ENCODE data around the gene MTERF2. TPM values are rescaled to one million over a fixed set of nuclear protein-coding genes. Genes with fewer than 3 reads are reported as not detected.
A peak's percentile ranks its signal among the peaks of the same experiment; 100 is the strongest.

Gene MTERF2, protein sequence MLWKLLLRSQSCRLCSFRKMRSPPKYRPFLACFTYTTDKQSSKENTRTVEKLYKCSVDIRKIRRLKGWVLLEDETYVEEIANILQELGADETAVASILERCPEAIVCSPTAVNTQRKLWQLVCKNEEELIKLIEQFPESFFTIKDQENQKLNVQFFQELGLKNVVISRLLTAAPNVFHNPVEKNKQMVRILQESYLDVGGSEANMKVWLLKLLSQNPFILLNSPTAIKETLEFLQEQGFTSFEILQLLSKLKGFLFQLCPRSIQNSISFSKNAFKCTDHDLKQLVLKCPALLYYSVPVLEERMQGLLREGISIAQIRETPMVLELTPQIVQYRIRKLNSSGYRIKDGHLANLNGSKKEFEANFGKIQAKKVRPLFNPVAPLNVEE
- total RNA-seq (11.1 TPM), polyA plus RNA-seq (18.8 TPM)
- long read RNA-seq, donor 1, partial matches to known transcripts, result 0 of 1 reads
- long read RNA-seq, donor 1, other reads (novel, unspliced or antisense), result 0 of 1 reads
- long read RNA-seq, donor 2, result 0 reads
- long read RNA-seq, donor 3, transcript MTERF2-207 (2 exons, 3,235 nt), result major isoform, 6 of 9 reads
- long read RNA-seq, donor 3, partial matches to known transcripts, result 0 of 9 reads
- long read RNA-seq, donor 3, other reads (novel, unspliced or antisense), result 0 of 9 reads
- long read RNA-seq, donor 4, transcript MTERF2-207 (2 exons, 3,235 nt), result major isoform, 6 of 6 reads
- long read RNA-seq, donor 4, partial matches to known transcripts, result 0 of 6 reads
- long read RNA-seq, donor 4, other reads (novel, unspliced or antisense), result 0 of 6 reads
- long read RNA-seq, donor 5, transcript MTERF2-201 (3 exons, 1,790 nt), result major isoform, 7 of 16 reads
- long read RNA-seq, donor 5, transcript MTERF2-207 (2 exons, 3,235 nt), result minor isoform, 5 of 16 reads
- long read RNA-seq, donor 5, partial matches to known transcripts, result 0 of 16 reads
- long read RNA-seq, donor 5, other reads (novel, unspliced or antisense), result 0 of 16 reads
- long read RNA-seq, donor 6, partial matches to known transcripts, result 0 of 3 reads
- long read RNA-seq, donor 6, other reads (novel, unspliced or antisense), result 0 of 3 reads
- long read RNA-seq, donor 7, partial matches to known transcripts, result 0 of 7 reads
- long read RNA-seq, donor 7, other reads (novel, unspliced or antisense), result 0 of 7 reads
- long read RNA-seq, donor 8, partial matches to known transcripts, result 0 of 1 reads
- long read RNA-seq, donor 8, other reads (novel, unspliced or antisense), result 0 of 1 reads
- long read RNA-seq, donor 9, partial matches to known transcripts, result 0 of 4 reads
- long read RNA-seq, donor 9, other reads (novel, unspliced or antisense), result 0 of 4 reads
- long read RNA-seq, donor 10, partial matches to known transcripts, result 0 of 4 reads
- long read RNA-seq, donor 10, other reads (novel, unspliced or antisense), result 0 of 4 reads

DNA sequence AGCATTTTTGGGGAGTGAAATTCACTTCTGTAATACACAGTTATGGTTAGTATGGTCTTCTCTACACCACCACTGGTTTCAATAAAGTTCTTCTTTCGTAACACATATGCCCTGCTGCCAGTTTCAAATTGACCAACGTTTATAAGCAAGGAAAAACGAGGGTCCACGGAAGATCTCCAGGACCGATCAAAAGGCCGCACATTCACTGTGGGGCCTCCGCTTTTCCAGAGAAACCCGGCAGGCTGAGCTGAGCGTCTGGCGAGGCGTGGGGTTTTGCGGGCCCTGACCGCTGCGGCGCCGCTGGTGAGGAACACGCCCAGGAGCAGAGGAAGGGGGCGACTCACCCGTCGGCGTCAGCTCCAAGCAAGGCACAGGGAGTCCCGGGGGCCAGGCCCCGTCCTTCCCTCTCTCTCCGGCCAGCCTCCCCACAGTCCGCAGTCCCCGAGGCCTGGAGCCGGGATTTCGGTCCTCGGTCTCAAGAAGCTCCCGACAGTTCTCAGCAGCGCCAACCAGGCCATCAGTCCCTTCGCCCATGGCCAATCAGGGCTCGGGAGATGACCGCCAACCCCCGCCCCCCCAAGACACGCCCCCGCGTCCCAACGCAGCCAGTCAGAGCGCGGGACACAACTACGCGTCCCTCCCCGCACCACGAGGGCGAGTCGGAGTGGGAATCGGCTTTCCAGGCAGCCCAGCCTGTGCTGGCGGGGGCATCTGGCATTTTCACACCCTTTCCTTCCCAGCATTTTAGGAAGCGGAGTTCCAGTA, at the start of gene MTERF2:
MTERF2 (minus strand) TSS at position 522 of the 765 bp plus-strand sequence. CDS start 8,432 bp downstream, outside the sequence.
- peak within 1 kb of the TSS; percentile 55 to 74 for H3K27ac ChIP-seq (ENCODE audit: low read depth in 1 of 2, low read length in 1 of 2)
- H3K9me3 ChIP-seq (ENCODE audit: control insufficient read depth in 2 of 2, insufficient read depth in 1 of 2, low read length in 1 of 2), result no peaks in the 10 kb centered on the region
- H3K4me3 ChIP-seq (ENCODE audit: low read length in 2 of 2), result peak within 1 kb of the TSS; percentile 67 to 93
- under 1% methylated on average over 50 of the region's 50 CpGs for WGBS
- H3K4me1 ChIP-seq (ENCODE audit: control insufficient read depth in 2 of 2, insufficient read depth in 2 of 2, low read length in 2 of 2), result peaks cover 3 to 20% of the 10 kb centered on the region in 2 donors
- H3K36me3 ChIP-seq (ENCODE audit: control insufficient read depth in 2 of 2, insufficient read depth in 2 of 2, low read length in 1 of 2), result peaks cover 5 to 7% of the 10 kb centered on the region in 2 donors
- DNase-seq (ENCODE audit: low read depth in 6 of 9, low spot score in 9 of 9), result peak; percentile 48 to 86 (median 65)
- H3K27me3 ChIP-seq (ENCODE audit: control insufficient read depth in 2 of 2, insufficient read depth in 1 of 2, low read length in 1 of 2), result no peaks in the 10 kb centered on the region

DNA sequence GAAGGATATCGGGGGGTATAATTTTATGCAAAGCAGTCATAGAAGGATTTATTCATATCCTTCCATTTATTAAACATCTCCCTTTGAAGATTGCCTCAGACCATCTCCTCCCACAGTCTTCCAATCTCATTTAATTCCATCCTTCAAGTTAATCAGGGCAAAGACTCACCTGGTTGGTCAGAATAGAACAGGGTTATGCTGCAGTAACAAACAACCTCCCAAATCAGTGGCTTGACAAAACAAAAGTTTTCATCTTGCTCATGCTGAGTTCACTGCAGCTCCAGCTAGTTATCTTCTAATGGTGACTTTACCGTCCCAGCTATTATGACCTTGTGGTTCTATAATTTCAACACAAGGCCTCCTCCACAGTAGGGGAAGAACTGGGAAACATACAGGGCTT, 48.8 kb upstream of the MTERF2 start:
- peaks cover 10 to 11% of the 10 kb centered on the region in 2 donors for H3K4me1 ChIP-seq (ENCODE audit: control insufficient read depth in 2 of 2, insufficient read depth in 2 of 2, low read length in 2 of 2)
- no peaks in the 10 kb centered on the region for H3K36me3 ChIP-seq (ENCODE audit: control insufficient read depth in 2 of 2, insufficient read depth in 2 of 2, low read length in 1 of 2)
- H3K9me3 ChIP-seq (ENCODE audit: control insufficient read depth in 2 of 2, insufficient read depth in 1 of 2, low read length in 1 of 2), result no peaks in the 10 kb centered on the region
- no peak overlapping the region for H3K4me3 ChIP-seq (ENCODE audit: low read length in 2 of 2)
- no peaks in the 10 kb centered on the region for H3K27me3 ChIP-seq (ENCODE audit: control insufficient read depth in 2 of 2, insufficient read depth in 1 of 2, low read length in 1 of 2)
- H3K27ac ChIP-seq (ENCODE audit: low read depth in 1 of 2, low read length in 1 of 2), result no peak overlapping the region
- DNase-seq (ENCODE audit: low read depth in 6 of 9, low spot score in 9 of 9), result no peak
- 98% methylated on average over 2 of the region's 2 CpGs for WGBS

DNA sequence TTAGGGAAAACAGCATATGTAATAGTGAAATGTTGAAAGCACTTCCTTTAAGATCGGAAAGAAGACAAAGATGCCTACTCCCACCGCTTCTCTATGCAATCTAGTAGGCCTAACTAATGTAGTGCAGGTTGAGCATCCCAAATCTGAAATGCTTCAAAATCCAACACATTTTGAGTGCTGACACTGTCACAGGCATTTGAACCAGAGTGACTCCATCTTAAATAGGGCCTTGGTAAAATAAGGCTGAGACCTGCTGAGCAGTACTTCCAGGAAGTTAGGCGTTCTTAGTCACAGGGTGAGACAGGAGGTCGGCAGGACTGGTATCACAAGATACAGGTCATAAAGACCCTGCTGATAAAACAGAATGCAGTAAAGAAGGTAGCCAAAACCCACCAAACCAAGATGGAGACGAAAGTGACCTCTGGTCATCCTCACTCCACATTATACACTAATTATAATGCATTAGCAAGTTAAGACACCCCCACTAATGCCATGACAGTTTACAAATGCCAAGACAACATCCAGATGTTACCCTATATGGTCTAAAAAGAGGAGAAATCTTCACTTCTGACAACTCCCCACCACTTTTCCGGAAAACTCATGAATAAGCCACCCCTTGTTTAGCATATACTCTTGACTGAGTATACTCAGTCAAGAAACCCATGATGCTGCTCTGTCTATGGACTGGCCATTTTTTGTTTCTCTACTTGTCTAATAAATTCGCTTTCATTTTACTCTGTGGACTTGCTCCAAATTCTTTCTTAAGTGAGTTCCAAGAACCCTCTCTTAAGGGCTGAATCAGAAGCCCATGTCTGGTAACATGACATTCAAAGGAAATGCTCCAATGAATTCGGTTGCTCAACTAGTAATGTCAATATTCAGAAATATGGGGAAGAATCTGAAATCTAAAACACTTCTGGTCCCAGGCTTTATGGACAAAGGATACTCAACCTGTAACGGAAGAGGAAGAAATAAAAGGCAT, 47.1 kb upstream of the MTERF2 start:
- H3K9me3 ChIP-seq (ENCODE audit: control insufficient read depth in 2 of 2, insufficient read depth in 1 of 2, low read length in 1 of 2), result no peaks in the 10 kb centered on the region
- H3K27me3 ChIP-seq (ENCODE audit: control insufficient read depth in 2 of 2, insufficient read depth in 1 of 2, low read length in 1 of 2), result no peaks in the 10 kb centered on the region
- no peaks in the 10 kb centered on the region for H3K36me3 ChIP-seq (ENCODE audit: control insufficient read depth in 2 of 2, insufficient read depth in 2 of 2, low read length in 1 of 2)
- peaks cover 16% of the 10 kb centered on the region in 2 donors for H3K4me1 ChIP-seq (ENCODE audit: control insufficient read depth in 2 of 2, insufficient read depth in 2 of 2, low read length in 2 of 2)
- no peak overlapping the region for H3K4me3 ChIP-seq (ENCODE audit: low read length in 2 of 2)
- no peak for DNase-seq (ENCODE audit: low read depth in 6 of 9, low spot score in 9 of 9)
- 98% methylated on average over 9 of the region's 9 CpGs for WGBS
- H3K27ac ChIP-seq (ENCODE audit: low read depth in 1 of 2, low read length in 1 of 2), result no peak overlapping the region

DNA sequence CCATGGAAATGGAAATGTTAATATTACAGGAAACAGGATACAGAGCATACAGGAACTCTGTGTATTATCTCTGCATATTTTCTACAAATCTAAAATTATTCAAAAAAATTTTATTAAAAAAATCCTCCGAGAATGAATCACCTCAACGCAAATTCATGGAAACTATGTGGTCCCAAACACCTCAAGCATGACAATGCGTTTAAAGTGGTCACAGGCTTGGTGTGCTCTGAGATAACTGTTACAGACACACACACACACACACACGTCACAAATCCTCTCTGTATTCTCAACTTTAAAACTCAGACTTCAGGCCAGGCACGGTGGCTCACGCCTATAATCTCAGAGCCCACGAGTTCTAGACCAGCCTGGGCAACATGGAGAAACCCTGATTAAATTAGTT, 45.3 kb upstream of the MTERF2 start:
- WGBS, result 78% methylated on average over 7 of the region's 7 CpGs
- no peak overlapping the region for H3K4me3 ChIP-seq (ENCODE audit: low read length in 2 of 2)
- peaks cover 18% of the 10 kb centered on the region in 2 donors for H3K4me1 ChIP-seq (ENCODE audit: control insufficient read depth in 2 of 2, insufficient read depth in 2 of 2, low read length in 2 of 2)
- no peaks in the 10 kb centered on the region for H3K27me3 ChIP-seq (ENCODE audit: control insufficient read depth in 2 of 2, insufficient read depth in 1 of 2, low read length in 1 of 2)
- H3K36me3 ChIP-seq (ENCODE audit: control insufficient read depth in 2 of 2, insufficient read depth in 2 of 2, low read length in 1 of 2), result no peaks in the 10 kb centered on the region
- DNase-seq (ENCODE audit: low read depth in 6 of 9, low spot score in 9 of 9), result no peak
- H3K27ac ChIP-seq (ENCODE audit: low read depth in 1 of 2, low read length in 1 of 2), result no peak overlapping the region
- H3K9me3 ChIP-seq (ENCODE audit: control insufficient read depth in 2 of 2, insufficient read depth in 1 of 2, low read length in 1 of 2), result no peaks in the 10 kb centered on the region

DNA sequence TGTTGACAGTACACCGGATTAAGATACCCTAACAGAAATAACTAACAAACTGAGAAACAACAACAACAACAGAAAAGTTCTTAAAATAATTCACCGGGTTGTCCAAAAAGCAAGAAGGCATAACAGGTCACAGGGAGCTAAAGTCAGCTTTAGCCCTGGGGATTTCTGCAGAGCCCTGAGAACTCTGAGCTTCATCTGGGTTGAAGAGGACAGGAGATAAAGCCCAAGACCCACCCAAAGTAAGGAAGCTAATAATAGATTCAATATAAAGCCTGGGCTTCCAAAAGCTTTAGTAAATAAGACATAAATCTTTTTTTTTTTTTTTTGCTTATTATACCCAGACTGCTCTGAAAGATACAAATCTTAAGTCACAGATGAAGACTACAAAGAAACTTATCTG, 44.1 kb upstream of the MTERF2 start:
- peaks cover 20 to 23% of the 10 kb centered on the region in 2 donors for H3K4me1 ChIP-seq (ENCODE audit: control insufficient read depth in 2 of 2, insufficient read depth in 2 of 2, low read length in 2 of 2)
- H3K36me3 ChIP-seq (ENCODE audit: control insufficient read depth in 2 of 2, insufficient read depth in 2 of 2, low read length in 1 of 2), result no peaks in the 10 kb centered on the region
- no peaks in the 10 kb centered on the region for H3K9me3 ChIP-seq (ENCODE audit: control insufficient read depth in 2 of 2, insufficient read depth in 1 of 2, low read length in 1 of 2)
- peak overlapping the region in 1 of 2 donors; percentile 80 for H3K27ac ChIP-seq (ENCODE audit: low read depth in 1 of 2, low read length in 1 of 2)
- WGBS, result 96% methylated on average over 2 of the region's 2 CpGs
- DNase-seq (ENCODE audit: low read depth in 6 of 9, low spot score in 9 of 9), result no peak
- H3K4me3 ChIP-seq (ENCODE audit: low read length in 2 of 2), result no peak overlapping the region
- H3K27me3 ChIP-seq (ENCODE audit: control insufficient read depth in 2 of 2, insufficient read depth in 1 of 2, low read length in 1 of 2), result no peaks in the 10 kb centered on the region

DNA sequence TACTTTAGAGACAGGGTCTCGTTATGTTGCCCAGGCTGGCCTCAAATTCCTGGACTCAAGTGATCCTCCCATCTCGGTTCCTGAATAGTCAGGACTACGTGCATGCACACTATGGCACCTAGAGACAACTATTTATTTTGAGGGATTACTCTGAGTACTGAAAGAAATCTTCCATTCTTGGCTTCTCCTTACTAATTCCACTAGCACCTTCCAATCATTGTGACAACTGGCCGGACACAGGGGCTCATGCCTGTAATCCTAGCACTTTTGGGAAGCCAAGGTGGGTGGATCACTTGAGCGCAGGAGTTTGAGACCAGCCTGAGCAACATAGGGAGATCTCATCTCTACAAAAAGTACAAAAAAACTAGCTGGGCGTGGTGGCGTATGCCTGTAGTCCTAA, 42.1 kb upstream of the MTERF2 start:
- H3K27ac ChIP-seq (ENCODE audit: low read depth in 1 of 2, low read length in 1 of 2), result peak overlapping the region in 1 of 2 donors; percentile 99
- H3K27me3 ChIP-seq (ENCODE audit: control insufficient read depth in 2 of 2, insufficient read depth in 1 of 2, low read length in 1 of 2), result no peaks in the 10 kb centered on the region
- no peaks in the 10 kb centered on the region for H3K9me3 ChIP-seq (ENCODE audit: control insufficient read depth in 2 of 2, insufficient read depth in 1 of 2, low read length in 1 of 2)
- H3K4me3 ChIP-seq (ENCODE audit: low read length in 2 of 2), result no peak overlapping the region
- peaks cover 18 to 23% of the 10 kb centered on the region in 2 donors for H3K4me1 ChIP-seq (ENCODE audit: control insufficient read depth in 2 of 2, insufficient read depth in 2 of 2, low read length in 2 of 2)
- DNase-seq (ENCODE audit: low read depth in 6 of 9, low spot score in 9 of 9), result no peak
- 98% methylated on average over 7 of the region's 7 CpGs for WGBS
- no peaks in the 10 kb centered on the region for H3K36me3 ChIP-seq (ENCODE audit: control insufficient read depth in 2 of 2, insufficient read depth in 2 of 2, low read length in 1 of 2)

DNA sequence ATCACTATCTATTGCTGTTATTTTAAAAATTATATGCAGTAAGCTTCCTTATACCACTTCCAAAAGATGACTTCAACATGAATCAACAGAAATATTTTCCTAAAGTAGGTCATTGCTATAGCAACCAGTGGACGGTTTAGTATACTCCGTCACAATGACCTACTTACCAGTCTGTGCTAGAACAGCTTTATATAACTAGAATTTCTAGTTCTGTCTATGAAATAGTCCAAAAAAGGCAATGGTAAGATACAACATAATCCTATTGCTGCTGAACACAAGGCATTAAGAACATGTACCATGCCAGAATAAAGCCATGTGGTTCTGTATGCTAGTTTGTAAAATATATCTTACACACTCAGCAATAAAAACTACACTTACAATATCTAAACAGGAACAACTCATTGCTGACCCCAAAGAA, 40.7 kb upstream of the MTERF2 start:
- Histone ChIP-seq H3K4me1 (ENCODE audit: control insufficient read depth in 2 of 2, insufficient read depth in 2 of 2, low read length in 2 of 2) (peaks cover 18 to 23% of the 10 kb centered on the region in 2 donors), H3K27ac (ENCODE audit: low read depth in 1 of 2, low read length in 1 of 2) (peak overlapping the region; percentile 77 to 99), H3K9me3 (ENCODE audit: control insufficient read depth in 2 of 2, insufficient read depth in 1 of 2, low read length in 1 of 2) (no peaks in the 10 kb centered on the region), H3K4me3 (ENCODE audit: low read length in 2 of 2) (peak overlapping the region; percentile 9 to 42), H3K36me3 (ENCODE audit: control insufficient read depth in 2 of 2, insufficient read depth in 2 of 2, low read length in 1 of 2) (no peaks in the 10 kb centered on the region), H3K27me3 (ENCODE audit: control insufficient read depth in 2 of 2, insufficient read depth in 1 of 2, low read length in 1 of 2) (no peaks in the 10 kb centered on the region)
- DNase-seq (ENCODE audit: low read depth in 6 of 9, low spot score in 9 of 9), result peak; percentile 66 to 95 (median 88)
- 4% methylated on average over 2 of the region's 2 CpGs for WGBS
